Osteocyte (in vitro differentiated cells): Measurements from ENCODE around the gene NTRK2. TPM values are rescaled to one million over a fixed set of nuclear protein-coding genes. Genes with fewer than 3 reads are reported as not detected.

Source experiments
- DNase-seq: peaks from one replicate; pipeline ENCODE4 v3.0.0; 2021; ENCODE audit warnings: mixed read lengths; ENCODE audit not compliant: unreplicated experiment; ENCODE audit errors: extremely low spot score
- H3K27ac Mint-ChIP-seq: one replicate; pipeline ENCODE4 v1.8.0; 2021; ENCODE audit warnings: mild to moderate bottlenecking, mixed read lengths; ENCODE audit not compliant: unreplicated experiment
- H3K27me3 Mint-ChIP-seq: one replicate; pipeline ENCODE4 v1.8.0; 2021; ENCODE audit warnings: mixed read lengths; ENCODE audit not compliant: unreplicated experiment
- H3K36me3 Mint-ChIP-seq: one replicate; pipeline ENCODE4 v1.8.0; 2021; ENCODE audit warnings: mixed read lengths; ENCODE audit not compliant: unreplicated experiment
- H3K4me1 Mint-ChIP-seq: one replicate; pipeline ENCODE4 v1.8.0; 2021; ENCODE audit warnings: mixed read lengths; ENCODE audit not compliant: unreplicated experiment
- H3K4me3 Mint-ChIP-seq: one replicate; pipeline ENCODE4 v1.8.0; 2021; ENCODE audit warnings: mild to moderate bottlenecking, moderate library complexity, mixed read lengths; ENCODE audit not compliant: unreplicated experiment
- H3K9me3 Mint-ChIP-seq: one replicate; pipeline ENCODE4 v1.8.0; 2021; ENCODE audit warnings: mixed read lengths; ENCODE audit not compliant: unreplicated experiment
- total RNA-seq: library from RNA; stranded (reverse); gene quantifications from 2 replicates; pipeline ENCODE4 v1.2.1, GENCODE V29; 2021
- TF ChIP-seq, protein P1 (sequence below): fragments of 200-600 bp; sonication (generic); IDR thresholded peaks from 2 replicates; pipeline ENCODE4 v1.5.0; 2021; ENCODE audit warnings: antibody characterized with exemption, mild to moderate bottlenecking, moderate library complexity

NTRK2 gene
- total RNA-seq, 1 donor from 2014 or later = 29.4 TPM

DNA sequence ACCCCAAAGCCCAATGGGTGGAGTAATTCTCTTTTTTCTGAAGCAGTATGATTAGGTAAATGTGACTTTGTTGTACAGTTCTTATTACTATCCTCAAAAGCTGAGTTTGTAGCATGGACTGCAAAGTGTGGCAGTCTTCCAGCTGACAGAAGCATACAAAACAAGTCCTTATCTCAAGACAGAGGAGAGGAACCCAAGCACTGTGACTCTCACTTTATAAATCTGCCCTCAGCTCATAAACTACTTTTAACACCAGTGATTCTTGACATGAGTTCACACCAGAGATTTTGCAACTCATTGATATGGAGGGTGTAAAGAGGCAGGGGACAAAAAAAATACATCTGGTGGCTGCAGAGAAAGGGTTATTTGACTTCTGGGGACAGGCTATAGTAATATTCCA lies 251.6 kb downstream of the NTRK2 start:
- no peaks in the 10 kb centered on the region for H3K9me3 Mint-ChIP-seq
- no peak overlapping the region for H3K4me3 Mint-ChIP-seq
- H3K27me3 Mint-ChIP-seq = no peaks in the 10 kb centered on the region
- TF ChIP-seq, protein P1, sequence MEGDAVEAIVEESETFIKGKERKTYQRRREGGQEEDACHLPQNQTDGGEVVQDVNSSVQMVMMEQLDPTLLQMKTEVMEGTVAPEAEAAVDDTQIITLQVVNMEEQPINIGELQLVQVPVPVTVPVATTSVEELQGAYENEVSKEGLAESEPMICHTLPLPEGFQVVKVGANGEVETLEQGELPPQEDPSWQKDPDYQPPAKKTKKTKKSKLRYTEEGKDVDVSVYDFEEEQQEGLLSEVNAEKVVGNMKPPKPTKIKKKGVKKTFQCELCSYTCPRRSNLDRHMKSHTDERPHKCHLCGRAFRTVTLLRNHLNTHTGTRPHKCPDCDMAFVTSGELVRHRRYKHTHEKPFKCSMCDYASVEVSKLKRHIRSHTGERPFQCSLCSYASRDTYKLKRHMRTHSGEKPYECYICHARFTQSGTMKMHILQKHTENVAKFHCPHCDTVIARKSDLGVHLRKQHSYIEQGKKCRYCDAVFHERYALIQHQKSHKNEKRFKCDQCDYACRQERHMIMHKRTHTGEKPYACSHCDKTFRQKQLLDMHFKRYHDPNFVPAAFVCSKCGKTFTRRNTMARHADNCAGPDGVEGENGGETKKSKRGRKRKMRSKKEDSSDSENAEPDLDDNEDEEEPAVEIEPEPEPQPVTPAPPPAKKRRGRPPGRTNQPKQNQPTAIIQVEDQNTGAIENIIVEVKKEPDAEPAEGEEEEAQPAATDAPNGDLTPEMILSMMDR = no peak
- H3K4me1 Mint-ChIP-seq = peaks cover 1% of the 10 kb centered on the region
- DNase-seq = no peak
- no peak overlapping the region for H3K27ac Mint-ChIP-seq
- no peaks in the 10 kb centered on the region for H3K36me3 Mint-ChIP-seq

DNA sequence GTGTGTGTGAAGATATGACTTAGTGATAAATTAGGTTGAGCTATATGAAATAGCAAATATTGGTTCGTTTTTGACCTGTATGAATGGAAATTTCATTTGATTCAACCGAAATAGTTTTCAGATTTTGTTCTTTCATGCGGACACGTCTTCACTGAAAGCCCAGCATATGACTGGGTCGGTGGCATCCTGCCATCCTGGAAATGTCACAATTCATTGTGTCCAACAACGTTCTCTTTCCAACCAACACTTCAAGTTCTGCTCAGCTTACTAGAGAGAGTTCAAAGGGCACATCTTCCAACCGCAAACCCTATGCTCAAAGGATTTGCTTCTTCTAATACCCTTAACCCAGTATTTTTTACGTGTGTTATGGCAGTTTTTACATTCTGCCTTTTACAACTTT lies 252.5 kb downstream of the NTRK2 start:
- Mint-ChIP-seq H3K9me3 (no peaks in the 10 kb centered on the region), H3K27ac (no peak overlapping the region), H3K27me3 (no peaks in the 10 kb centered on the region), H3K4me3 (no peak overlapping the region), H3K36me3 (no peaks in the 10 kb centered on the region), H3K4me1 (peaks cover 1% of the 10 kb centered on the region)
- TF ChIP-seq, protein P1 = no peak
- DNase-seq = no peak

DNA sequence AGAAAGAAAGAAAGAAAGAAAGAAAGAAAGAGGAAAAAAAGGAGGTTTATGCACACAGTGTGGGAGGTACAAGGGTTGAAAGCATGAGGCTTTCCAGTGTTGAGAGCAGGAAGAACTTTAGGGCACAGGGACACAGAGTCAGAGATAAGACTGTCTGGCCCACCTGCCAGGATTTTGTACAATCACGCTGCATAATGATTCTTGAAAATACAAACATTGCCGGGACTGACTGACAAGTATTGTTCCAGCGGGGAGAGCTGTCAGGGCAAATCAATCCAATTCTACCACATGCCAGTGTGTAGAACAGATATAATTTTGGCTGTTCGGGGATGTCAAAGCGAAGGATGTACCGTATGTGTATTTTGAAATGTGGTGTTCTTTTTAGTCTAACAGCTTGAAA lies 254.7 kb downstream of the NTRK2 start:
- no peak overlapping the region for H3K4me3 Mint-ChIP-seq
- H3K36me3 Mint-ChIP-seq = no peaks in the 10 kb centered on the region
- H3K27ac Mint-ChIP-seq = no peak overlapping the region
- no peak for DNase-seq
- TF ChIP-seq, protein P1 = no peak
- no peaks in the 10 kb centered on the region for H3K27me3 Mint-ChIP-seq
- no peaks in the 10 kb centered on the region for H3K9me3 Mint-ChIP-seq
- peaks cover 1% of the 10 kb centered on the region for H3K4me1 Mint-ChIP-seq

DNA sequence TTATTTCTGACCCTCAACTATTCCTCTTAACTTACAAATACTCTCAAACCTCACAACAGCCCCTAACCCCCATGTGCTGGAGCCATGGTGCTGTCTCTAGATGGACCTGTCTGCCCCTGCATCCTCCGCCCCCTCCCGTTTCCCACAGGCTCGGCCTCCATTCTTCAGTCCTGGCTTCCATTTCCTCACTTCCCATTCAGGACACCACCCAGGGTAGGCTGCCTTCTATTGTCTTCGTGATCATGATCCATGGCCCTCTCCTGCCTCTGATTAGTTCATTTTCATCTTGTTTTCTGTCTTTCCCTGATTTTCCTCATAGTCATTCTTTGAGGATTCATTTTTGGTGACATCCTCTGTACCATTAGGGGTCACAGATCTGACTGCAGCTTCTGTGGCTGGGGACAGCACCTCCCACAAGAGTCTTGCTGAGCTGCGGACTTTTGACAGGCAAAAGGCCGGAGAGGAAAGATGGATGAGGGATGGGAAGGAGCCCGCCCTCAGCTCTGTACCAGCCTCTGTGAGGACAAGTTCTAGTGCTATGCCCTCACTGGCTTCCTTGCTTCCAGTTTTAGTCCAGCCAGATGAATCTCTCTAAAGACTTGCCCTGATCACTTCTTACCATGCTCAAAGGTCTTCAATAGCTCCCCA lies 255.8 kb downstream of the NTRK2 start:
- Mint-ChIP-seq H3K9me3 (no peaks in the 10 kb centered on the region), H3K27ac (no peak overlapping the region), H3K4me3 (no peak overlapping the region), H3K36me3 (no peaks in the 10 kb centered on the region), H3K4me1 (peaks cover 1% of the 10 kb centered on the region), H3K27me3 (no peaks in the 10 kb centered on the region)
- TF ChIP-seq, protein P1 = no peak
- no peak for DNase-seq

DNA sequence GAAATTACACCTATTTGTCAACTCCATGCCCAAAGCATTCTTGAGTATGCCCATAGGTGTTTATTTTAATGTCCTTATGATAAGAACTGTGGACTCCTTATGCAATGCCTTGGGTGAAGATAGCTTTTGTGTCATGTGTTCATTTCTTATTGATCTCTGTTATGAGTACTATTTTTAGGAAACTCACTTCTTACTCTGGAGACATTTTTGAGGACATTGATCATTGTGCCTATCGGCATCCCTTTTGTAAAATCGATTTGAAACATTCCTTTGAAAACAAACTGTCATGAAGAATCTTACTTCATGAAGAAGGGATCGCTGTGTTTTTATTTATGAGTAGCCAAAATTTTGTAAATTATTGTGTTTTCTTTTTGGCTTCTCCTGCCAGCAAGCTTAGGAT lies 257.3 kb downstream of the NTRK2 start:
- TF ChIP-seq, protein P1 = no peak
- H3K36me3 Mint-ChIP-seq = no peaks in the 10 kb centered on the region
- H3K4me3 Mint-ChIP-seq = no peak overlapping the region
- no peaks in the 10 kb centered on the region for H3K27me3 Mint-ChIP-seq
- H3K4me1 Mint-ChIP-seq = peaks cover 1% of the 10 kb centered on the region
- no peak overlapping the region for H3K27ac Mint-ChIP-seq
- no peaks in the 10 kb centered on the region for H3K9me3 Mint-ChIP-seq
- DNase-seq = no peak
